B cell (primary cell): Measurements from ENCODE around the gene TSPAN5. TPM values are rescaled to one million over a fixed set of nuclear protein-coding genes. Genes with fewer than 3 reads are reported as not detected.

Experiments
- ATAC-seq: fragments of 200-7000 bp; cut with Tn5 transposase; one replicate; pipeline ENCODE4 v1.10.0; 2021; ENCODE audit warnings: low read depth, mild to moderate bottlenecking, moderate number of reproducible peaks, moderate library complexity
- CTCF ChIA-PET: fragments of 350-600 bp; sonication (Branson Sonifier 250); formaldehyde crosslinking; loops from one replicate; lab custom pipeline; 2021; ENCODE audit warnings: antibody characterized with exemption, inconsistent platforms; lab: Charles Lee
- POLR2A ChIA-PET: fragments of 350-600 bp; sonication (Branson Sonifier 250); formaldehyde crosslinking; loops from one replicate; lab custom pipeline; 2021; ENCODE audit warnings: antibody characterized with exemption; lab: Charles Lee
- DNase-seq: peaks from one replicate; pipeline ENCODE4 v3.0.0; 2013
- H2AFZ ChIP-seq: 2 replicates; pipeline ENCODE4 v1.6.1; 2012; ENCODE audit warnings: mild to moderate bottlenecking, low read depth, low read length; ENCODE audit not compliant: insufficient read depth, poor library complexity, severe bottlenecking
- H3K27ac ChIP-seq, 2 donors: 1 replicate in 1 of 2; 2 replicates in 1 of 2; pipeline ENCODE4 v1.5.1; 2012 to 2013; ENCODE audit warnings: low read length in 2 of 2, mild to moderate bottlenecking in 2 of 2, moderate library complexity in 1 of 2
- H3K27me3 ChIP-seq, 4 experiments: fragments of 200-600 bp in 1 of 4; sonication (generic) in 1 of 4; replicated peaks in 1 of 4; 1 replicate in 2 of 4; 2 replicates in 2 of 4; pipeline versions ENCODE4 v1.6.1 to v1.7.0; 2013 to 2016; ENCODE audit warnings: low read length in 3 of 4, mild to moderate bottlenecking in 2 of 4, mixed read lengths in 1 of 4, moderate library complexity in 1 of 4; ENCODE audit not compliant: insufficient read depth in 4 of 4, control insufficient read depth in 3 of 4; ENCODE audit errors: control extremely low read depth in 1 of 4
- H3K36me3 ChIP-seq, 2 experiments: replicated peaks in 1 of 2; 1 replicate in 1 of 2; 2 replicates in 1 of 2; pipeline versions ENCODE4 v1.6.1 to v1.7.1; 2013; ENCODE audit warnings: low read length in 1 of 2; ENCODE audit not compliant: insufficient read depth in 2 of 2, control insufficient read depth in 1 of 2; ENCODE audit errors: control extremely low read depth in 1 of 2, extremely low read depth in 1 of 2
- H3K4me1 ChIP-seq, 2 donors: fragments of 200-600 bp in 1 of 2; sonication (generic) in 1 of 2; 1 replicate in 1 of 2; 2 replicates in 1 of 2; pipeline versions ENCODE4 v1.5.1 to v1.6.1; 2013 to 2017; ENCODE audit warnings: low read length in 2 of 2; ENCODE audit not compliant: control insufficient read depth in 2 of 2, insufficient read depth in 2 of 2
- H3K4me2 ChIP-seq: replicated peaks from 2 replicates; pipeline ENCODE3; 2012; ENCODE audit warnings: mild to moderate bottlenecking, low read depth, low read length; ENCODE audit not compliant: poor library complexity, severe bottlenecking
- H3K4me3 ChIP-seq, 5 experiments: fragments of 200-600 bp in 1 of 5; sonication (generic) in 1 of 5; 1 replicate in 3 of 5; 2 replicates in 2 of 5; pipeline versions ENCODE4 v1.5.1 to v1.7.0; 2011 to 2016; ENCODE audit warnings: low read length in 4 of 5, mild to moderate bottlenecking in 4 of 5, low read depth in 2 of 5, control low read depth in 1 of 5, moderate library complexity in 1 of 5; ENCODE audit not compliant: insufficient read depth in 1 of 5; ENCODE audit errors: control extremely low read depth in 1 of 5, extremely low read depth in 1 of 5
- H3K79me2 ChIP-seq: fragments of 200-600 bp; sonication (generic); one replicate; pipeline ENCODE4 v1.6.0; 2016; ENCODE audit warnings: low read length; ENCODE audit not compliant: control insufficient read depth, insufficient read depth
- H3K9ac ChIP-seq: fragments of 200-600 bp; sonication (generic); 2 replicates; pipeline ENCODE4 v1.6.1; 2017; ENCODE audit warnings: mild to moderate bottlenecking, low read length, moderate library complexity
- H3K9me3 ChIP-seq, 3 donors: one replicate each; pipeline versions ENCODE4 v1.6.1 to v1.7.1; 2013; ENCODE audit warnings: low read length in 2 of 3; ENCODE audit not compliant: control insufficient read depth in 2 of 3, insufficient read depth in 1 of 3; ENCODE audit errors: control extremely low read depth in 1 of 3
- H4K20me1 ChIP-seq: 2 replicates; pipeline ENCODE4 v1.6.0; 2012; ENCODE audit warnings: mild to moderate bottlenecking, low read length; ENCODE audit not compliant: insufficient read depth, control insufficient read depth, poor library complexity, severe bottlenecking
- H3K27ac Mint-ChIP-seq: one replicate; pipeline ENCODE4 v1.8.0; 2021; ENCODE audit warnings: mixed read lengths
- H3K27me3 Mint-ChIP-seq: one replicate; pipeline ENCODE4 v1.8.0; 2021; ENCODE audit warnings: mixed read lengths
- H3K4me1 Mint-ChIP-seq: one replicate; pipeline ENCODE4 v1.8.0; 2021; ENCODE audit warnings: mixed read lengths
- H3K4me3 Mint-ChIP-seq: one replicate; pipeline ENCODE4 v1.8.0; 2021; ENCODE audit warnings: mixed read lengths
- H3K9me3 Mint-ChIP-seq: one replicate; pipeline ENCODE4 v1.8.0; 2022; ENCODE audit warnings: mixed read lengths; ENCODE audit not compliant: insufficient read depth
- CTCF ChIP-seq: fragments of 200-600 bp; IDR thresholded peaks from one replicate; pipeline ENCODE4 v1.8.0; 2022; ENCODE audit warnings: antibody characterized with exemption, mild to moderate bottlenecking
- EZH2 ChIP-seq: IDR thresholded peaks from 2 replicates; pipeline ENCODE4 v1.6.1; 2012; ENCODE audit warnings: borderline replicate concordance, low read depth, mild to moderate bottlenecking, moderate library complexity, low read length; ENCODE audit not compliant: insufficient read depth, poor library complexity, severe bottlenecking
- WGBS: methylation state at CpG from one replicate; pipeline ENCODE4 v1.1.5; 2013; ENCODE audit warnings: missing lambda C conversion rate; ENCODE audit not compliant: insufficient coverage; 5-methylcytosine and 5-hydroxymethylcytosine counted together
- intact Hi-C: fragments of 100-400 bp; cut with micrococcal nuclease; formaldehyde crosslinking; loops from one replicate; pipeline ENCODE4 v1.10.0; 2022
- polyA plus RNA-seq: library from polyadenylated mRNA; depleted of rRNA; stranded (reverse); fragments of >200 nt; gene quantifications from 2 replicates; pipeline ENCODE4 v1.2.3, GENCODE V29; 2012
- total RNA-seq, 2 donors: library from RNA; stranded (reverse); fragments of 120-200 nt in 1 of 2; gene quantifications; 1 replicate in 1 of 2; 2 replicates in 1 of 2; pipeline versions ENCODE4 v1.2.3 to v1.2.4, GENCODE V29; 2013 to 2022

TSPAN5 gene
- total and polyA plus RNA-seq, 2 donors (not counting 1 experiment from before 2014, with no cell fraction given) = 2.6 to 5.3 TPM

DNA sequence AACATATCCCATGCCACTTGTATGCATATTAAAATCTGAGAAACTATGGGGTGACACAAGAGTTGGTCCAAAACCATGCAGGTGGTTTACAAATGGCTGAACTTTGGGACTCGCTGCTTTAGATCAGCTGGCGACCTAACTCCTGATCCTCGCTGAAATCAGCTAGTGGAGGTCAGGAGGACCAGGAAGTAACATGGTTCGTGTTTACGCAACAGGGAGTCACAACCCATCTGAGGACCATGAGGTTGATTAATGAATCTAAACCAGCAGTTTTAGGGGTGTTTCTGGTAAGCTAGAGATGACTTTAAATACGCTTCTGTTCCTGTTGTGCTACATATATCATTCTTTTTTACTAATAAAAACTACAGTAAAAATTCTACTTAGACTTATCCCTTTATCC lies 12.9 kb downstream of the TSPAN5 start:
- Mint-ChIP-seq H3K9me3 (no peaks in the 10 kb centered on the region), H3K4me3 (no peak overlapping the region), H3K4me1 (no peaks in the 10 kb centered on the region), H3K27me3 (no peaks in the 10 kb centered on the region), H3K27ac (no peak overlapping the region)
- Histone ChIP-seq H2AFZ (no peak overlapping the region), H3K27me3 (no peaks in the 10 kb centered on the region), H3K4me1 (no peaks in the 10 kb centered on the region), H3K4me3 (no peak overlapping the region), H3K79me2 (peaks cover 27% of the 10 kb centered on the region), H3K4me2 (no peak overlapping the region), H4K20me1 (no peaks in the 10 kb centered on the region), H3K36me3 (no peaks in the 10 kb centered on the region), H3K27ac (no peak overlapping the region), H3K9ac (no peak overlapping the region), H3K9me3 (no peaks in the 10 kb centered on the region)
- TF ChIP-seq CTCF (no peak), EZH2 (no peak)
- no peak for DNase-seq
- no peak for ATAC-seq
- intact Hi-C loops = no loop called here
- ChIA-PET POLR2A (no interaction called here), CTCF (interaction anchor here (0.8 kb wide), 1 partner anchor 10 kb away, joined by 3 read pairs; no protein-coding TSS in a partner anchor)
- 98% methylated on average over 4 of the region's 6 CpGs for WGBS

- Histone ChIP-seq H3K27me3 (no peaks in the 10 kb centered on the region), H3K4me2 (no peak overlapping the region), H3K4me1 (peaks cover 6 to 8% of the 10 kb centered on the region in 2 donors), H3K27ac (no peak overlapping the region), H4K20me1 (no peaks in the 10 kb centered on the region), H3K36me3 (no peaks in the 10 kb centered on the region), H2AFZ (no peak overlapping the region), H3K4me3 (no peak overlapping the region), H3K9ac (no peak overlapping the region), H3K79me2 (peaks cover 10% of the 10 kb centered on the region), H3K9me3 (no peaks in the 10 kb centered on the region)
- peaks cover 6% of the 10 kb centered on the region for H3K4me1 Mint-ChIP-seq
- intact Hi-C loops = no loop called here
- H3K4me3 Mint-ChIP-seq = no peak overlapping the region
- no peaks in the 10 kb centered on the region for H3K27me3 Mint-ChIP-seq
- DNase-seq = no peak
- WGBS = no CpG with 5 or more reads among the region's 2 CpGs
- no peak overlapping the region for H3K27ac Mint-ChIP-seq
- ChIA-PET POLR2A (no interaction called here), CTCF (no interaction called here)
- no peak for ATAC-seq
- H3K9me3 Mint-ChIP-seq = no peaks in the 10 kb centered on the region
- TF ChIP-seq EZH2 = no peak
- no peak for TF ChIP-seq CTCF
Observed at GRCh38 chr4:98643755-98644154, 14.7 kb downstream of the TSPAN5 start.
